HG02870 (cell line): Measurements from ENCODE around the gene ATP5F1D.

ENCODE experiments used
- ATAC-seq: cut with Tn5 transposase; IDR thresholded peaks from one replicate; pipeline ENCODE4 v1.9.1; 2021; ENCODE audit warnings: mild to moderate bottlenecking, moderate library complexity; ENCODE audit not compliant: unreplicated experiment

The ATP5F1D gene

DNA sequence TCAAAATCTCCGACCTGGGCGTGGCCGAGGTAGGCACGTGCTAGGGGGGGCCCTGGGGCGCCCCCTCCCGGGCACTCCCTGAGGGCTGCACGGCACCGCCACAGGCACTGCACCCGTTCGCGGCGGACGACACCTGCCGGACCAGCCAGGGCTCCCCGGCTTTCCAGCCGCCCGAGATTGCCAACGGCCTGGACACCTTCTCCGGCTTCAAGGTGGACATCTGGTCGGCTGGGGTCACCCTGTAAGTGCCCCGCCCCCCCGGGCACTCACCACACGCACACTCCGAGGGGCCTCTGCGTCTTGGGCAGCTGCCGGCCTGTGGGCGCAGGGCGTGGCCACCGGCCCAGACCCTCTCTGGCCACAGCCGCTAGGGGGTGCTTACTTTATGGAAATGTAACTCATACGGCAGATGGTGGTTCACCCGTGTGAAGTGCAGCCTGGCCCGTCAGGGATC is 21.0 kb upstream of the ATP5F1D start:
- ATAC-seq: no peak

DNA sequence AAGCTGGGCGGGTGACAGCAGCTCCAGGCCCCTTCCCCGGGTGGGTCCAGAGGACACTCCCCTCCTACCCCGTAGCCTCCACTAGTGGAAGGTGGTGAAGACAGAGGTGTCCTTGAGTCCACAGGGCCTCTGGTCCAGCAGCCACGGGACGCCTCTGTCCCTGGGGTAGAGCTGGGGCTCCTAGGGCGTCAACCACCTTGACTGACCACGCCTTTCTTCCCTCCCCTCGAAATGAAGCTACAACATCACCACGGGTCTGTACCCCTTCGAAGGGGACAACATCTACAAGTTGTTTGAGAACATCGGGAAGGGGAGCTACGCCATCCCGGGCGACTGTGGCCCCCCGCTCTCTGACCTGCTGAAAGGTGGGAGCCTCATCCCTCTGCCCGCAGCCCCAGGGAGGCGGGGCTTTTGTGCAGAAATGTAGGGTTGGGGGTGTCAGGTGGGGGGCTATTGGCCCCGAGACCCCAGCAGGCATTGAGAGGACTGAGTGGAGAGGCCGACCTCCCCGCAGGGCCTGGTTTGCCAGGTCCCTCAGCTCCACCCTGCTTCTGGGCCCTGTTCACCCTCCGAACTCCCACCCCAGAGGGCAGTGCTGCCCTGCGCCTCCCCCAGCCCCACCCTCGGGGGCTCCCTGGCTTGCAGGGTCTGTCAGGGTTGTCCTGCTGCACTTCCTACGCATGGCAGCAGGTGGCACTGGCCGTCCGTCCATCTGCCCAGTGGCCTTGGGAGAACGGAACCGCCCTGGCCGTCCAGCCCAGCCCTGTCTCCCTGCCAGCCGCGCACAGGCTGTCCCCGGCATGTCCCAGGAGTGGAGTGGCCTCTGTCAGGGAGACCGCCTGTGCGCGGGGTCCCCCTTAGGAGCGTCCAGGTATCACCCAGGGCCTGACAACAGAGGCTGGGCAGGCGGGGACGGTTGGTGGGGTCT is 20.3 kb upstream of the ATP5F1D start:
- no peak for ATAC-seq

DNA sequence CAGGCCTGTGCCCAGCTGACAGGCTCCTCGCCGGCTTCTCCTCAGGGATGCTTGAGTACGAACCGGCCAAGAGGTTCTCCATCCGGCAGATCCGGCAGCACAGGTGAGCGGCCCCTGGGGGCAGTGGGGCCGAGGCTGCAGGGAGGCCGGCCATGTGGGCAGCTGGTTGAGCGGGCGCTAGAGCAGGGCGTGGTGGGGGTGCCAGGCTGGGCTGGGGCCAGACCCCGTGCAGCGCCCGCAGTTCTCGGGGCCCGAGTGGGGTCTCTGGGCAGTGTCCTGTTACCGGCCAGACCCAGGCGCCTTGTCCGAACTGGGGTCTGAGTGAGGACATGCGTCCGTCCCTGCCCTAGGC is 19.7 kb upstream of the ATP5F1D start:
- no peak for ATAC-seq

DNA sequence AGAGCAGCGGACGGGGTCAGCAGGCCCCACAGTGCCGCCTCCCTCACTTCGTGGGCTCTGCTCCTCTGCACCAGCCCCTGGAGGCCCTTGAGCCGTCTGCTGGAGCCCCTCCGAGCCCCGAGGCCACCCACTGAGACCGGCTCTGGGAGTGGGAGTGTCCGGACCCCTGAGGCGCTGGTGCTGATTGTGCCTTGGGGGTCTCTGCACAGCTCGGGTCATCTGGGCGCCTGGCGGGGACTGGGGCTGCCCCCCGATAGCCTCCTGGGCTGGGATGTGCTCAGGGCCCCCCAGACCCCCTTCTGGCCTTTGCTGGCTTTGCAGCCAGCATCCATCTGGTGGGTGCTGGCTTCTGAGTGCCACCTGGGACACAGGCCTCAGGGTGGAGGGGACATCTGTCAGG is 19.2 kb upstream of the ATP5F1D start:
- ATAC-seq: no peak

DNA sequence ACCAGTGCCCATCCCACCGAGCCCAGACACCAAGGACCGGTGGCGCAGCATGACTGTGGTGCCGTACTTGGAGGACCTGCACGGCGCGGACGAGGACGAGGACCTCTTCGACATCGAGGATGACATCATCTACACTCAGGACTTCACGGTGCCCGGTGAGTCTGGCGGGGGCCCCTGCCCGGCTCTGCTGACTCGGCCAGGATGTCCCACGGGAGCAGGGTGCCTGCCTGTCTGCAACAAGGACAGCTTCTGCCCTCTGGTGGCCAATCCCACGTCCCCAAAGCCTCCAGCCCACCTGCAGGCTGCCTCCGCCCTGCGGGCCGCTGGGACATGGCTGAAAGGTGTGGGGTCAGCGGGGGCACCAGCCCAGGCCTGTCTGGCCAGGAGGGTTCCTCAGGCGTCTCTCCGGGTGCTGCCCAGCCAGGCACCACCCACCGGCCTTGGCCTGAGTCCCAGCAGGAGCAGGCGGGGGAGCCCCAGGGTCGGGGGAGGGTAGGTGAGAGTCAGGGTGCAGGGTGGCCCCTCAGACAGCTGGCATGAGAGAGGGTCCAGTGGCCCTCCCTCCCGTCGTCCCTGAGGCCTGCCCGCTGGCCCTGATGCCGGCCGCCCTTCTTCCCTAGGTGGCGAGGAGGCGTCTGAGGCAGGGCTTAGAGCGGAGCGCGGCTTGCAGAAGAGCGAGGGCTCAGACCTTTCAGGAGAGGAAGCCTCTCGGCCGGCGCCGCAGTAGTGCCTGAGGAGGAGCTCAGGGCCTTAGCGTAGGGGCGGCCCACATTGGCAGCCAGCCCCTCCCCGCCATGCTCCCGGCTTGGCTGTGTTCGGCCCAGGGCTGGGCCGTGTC is 18.3 kb upstream of the ATP5F1D start:
- ATAC-seq: no peak

DNA sequence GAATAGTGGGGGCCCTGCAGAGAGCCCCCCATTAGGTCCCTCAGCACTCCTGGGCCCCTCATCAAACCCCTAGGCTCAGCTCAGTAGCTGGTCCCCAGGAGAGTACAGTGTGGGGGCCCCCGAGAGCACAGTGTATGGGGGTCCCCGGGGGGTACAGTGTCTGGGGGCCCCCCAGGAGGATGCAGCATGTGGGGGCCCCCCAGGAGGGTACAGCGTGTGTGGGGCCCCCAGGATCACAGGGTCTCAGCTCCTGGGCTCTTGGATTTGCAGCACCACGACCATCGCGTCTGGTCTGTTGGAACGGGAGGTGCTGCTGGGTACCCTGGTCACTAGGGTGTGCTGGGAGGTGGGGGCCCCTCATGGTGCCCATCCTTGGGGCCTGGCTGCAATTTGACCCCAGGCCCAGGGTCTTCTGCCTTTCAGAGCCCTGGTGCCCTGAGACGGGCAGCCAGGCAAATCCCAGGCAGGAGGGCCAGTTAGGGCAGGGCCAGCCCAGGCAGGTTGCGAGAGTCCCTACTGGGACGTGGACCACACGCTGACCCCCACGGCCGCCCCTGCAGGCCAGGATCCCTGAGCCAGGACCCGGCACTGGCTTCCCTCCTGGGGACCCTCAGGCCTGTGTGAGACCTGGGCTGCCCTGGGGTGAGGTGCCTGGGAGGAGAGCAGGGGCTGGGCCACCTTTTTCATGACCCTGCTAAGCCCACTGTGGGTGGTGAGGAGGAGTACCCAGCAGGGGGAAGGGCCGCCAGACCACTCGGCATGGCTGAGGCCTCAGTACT is 17.3 kb upstream of the ATP5F1D start:
- no peak for ATAC-seq

DNA sequence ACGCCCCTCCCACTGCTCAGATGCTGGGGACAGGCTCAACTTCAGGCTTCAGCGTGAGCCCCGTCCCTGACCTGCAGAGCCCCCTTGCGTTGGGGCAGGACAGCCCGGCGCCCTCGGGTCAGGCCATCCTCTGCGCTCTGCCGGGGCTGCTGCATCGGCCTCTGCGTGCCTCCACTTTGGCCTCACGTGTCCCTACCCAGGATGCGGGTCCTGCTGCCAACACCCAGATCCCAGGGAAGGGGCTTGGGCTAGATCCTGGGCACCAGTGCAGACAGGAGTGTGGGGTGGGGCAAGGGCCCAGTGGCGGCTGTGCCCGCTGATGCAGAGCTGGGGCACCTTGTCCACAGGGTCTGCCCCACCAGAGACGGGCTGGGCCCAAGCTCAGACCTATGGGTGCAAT is 16.7 kb upstream of the ATP5F1D start:
- no peak for ATAC-seq

DNA sequence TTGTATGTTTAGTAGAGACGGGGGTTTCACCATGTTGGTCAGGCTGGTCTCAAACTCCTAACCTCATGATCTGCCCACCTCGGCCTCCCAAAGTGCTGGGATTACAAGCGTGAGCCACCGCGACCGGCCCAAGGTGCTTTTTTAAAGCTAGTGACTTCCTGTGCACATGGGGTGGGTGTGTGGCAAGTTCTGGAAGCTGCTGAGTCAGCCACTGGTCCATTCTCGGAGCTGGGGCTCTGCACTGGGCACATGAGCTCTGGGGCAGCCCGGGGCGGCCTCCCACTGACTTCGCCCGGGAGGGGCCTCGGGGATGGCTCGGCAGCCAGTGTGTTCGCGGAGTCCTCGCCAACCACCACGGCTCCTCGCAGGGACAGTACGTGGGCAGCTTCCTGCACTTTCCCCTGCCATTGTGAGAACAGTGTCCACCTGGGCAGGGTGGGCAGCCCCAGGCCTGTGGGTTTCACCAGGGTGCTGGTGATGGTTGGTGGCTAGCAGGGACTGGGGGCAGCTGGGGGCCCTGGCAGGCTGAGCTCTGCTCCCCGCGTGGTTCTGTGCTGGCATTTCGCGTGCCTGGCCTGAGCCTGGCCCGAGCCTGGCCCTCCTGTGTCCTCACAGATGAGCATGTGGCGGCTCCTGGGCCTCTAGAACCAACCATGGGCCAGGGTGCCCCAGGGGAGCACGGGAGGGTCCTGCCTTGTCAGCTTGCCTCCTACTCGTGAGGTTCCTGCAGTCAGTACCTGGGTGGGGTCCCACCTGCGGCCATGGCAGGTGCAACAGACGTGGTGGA is 15.9 kb upstream of the ATP5F1D start:
- ATAC-seq: no peak

DNA sequence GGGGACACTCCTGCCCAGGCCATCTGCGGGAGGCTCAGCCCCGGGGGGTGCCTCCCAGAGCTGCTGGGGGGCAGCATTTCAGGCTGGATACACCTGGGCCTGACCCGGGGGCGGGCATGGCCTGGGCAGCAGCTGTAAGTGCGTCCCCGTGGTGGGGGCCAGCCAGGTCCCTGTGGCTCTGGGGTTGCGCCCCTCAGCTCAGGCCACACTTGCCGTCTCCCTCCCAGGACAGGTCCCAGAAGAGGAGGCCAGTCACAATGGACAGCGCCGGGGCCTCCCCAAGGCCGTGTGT is 15.4 kb upstream of the ATP5F1D start:
- no peak for ATAC-seq

DNA sequence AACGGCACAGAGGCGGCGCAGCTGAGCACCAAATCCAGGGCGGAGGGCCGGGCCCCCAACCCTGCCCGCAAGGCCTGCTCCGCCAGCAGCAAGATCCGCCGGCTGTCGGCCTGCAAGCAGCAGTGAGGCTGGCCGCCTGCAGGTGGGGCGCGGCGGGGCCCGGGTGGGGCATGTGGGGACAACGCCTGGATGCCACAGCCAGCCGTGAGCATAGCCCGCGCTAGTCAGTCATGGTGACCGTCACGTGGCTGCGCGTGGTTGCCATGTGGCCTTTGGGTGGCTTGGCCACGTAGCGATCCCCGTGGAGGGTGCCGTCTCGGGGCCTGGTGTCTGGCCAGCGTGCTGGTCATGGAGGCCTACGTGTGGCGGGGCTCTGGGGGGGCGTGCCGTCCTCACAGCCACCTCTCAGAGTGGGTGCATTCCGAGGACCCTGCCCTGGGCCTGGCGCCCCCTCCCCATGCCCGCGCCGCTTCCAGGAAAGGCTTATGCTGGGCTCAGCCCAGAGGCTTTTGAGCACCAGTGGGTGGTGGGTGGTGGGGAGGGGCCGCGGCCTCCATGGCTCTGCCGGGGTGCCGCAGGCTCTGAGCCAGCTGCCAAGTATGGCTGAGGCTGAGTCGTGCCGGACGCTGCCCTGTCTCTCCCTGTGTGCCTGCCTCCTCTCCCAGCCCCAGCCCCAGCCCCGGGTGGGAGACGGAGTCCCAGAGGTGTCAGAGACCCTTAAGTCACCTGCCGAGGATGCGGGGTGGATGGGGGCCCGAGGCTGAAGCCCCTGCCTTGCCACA is 14.8 kb upstream of the ATP5F1D start:
- ATAC-seq: no peak

DNA sequence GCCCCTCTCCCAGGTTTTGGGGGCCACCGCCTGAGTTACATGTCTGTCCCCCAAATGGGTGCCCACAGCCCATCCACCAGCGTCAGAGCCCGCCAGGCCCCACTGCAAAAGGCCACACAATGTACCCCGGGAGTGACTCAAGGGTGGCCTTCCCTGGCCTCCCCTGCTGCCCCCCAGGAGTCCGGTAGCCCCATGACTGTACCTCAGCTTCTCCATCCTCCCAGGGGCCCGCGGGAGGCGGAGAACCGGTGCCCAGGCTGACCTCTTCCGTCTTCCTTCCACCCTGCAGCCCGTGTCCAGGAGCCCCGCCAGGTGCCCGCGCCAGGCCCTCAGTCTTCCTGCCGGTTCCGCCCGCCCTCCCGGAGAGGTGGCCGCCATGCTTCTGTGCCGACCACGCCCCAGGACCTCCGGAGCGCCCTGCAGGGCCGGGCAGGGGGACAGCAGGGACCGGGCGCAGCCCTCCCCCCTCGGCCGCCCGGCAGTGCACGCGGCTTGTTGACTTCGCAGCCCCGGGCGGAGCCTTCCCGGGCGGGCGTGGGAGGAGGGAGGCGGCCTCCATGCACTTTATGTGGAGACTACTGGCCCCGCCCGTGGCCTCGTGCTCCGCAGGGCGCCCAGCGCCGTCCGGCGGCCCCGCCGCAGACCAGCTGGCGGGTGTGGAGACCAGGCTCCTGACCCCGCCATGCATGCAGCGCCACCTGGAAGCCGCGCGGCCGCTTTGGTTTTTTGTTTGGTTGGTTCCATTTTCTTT is 14.1 kb upstream of the ATP5F1D start:
- no peak for ATAC-seq

DNA sequence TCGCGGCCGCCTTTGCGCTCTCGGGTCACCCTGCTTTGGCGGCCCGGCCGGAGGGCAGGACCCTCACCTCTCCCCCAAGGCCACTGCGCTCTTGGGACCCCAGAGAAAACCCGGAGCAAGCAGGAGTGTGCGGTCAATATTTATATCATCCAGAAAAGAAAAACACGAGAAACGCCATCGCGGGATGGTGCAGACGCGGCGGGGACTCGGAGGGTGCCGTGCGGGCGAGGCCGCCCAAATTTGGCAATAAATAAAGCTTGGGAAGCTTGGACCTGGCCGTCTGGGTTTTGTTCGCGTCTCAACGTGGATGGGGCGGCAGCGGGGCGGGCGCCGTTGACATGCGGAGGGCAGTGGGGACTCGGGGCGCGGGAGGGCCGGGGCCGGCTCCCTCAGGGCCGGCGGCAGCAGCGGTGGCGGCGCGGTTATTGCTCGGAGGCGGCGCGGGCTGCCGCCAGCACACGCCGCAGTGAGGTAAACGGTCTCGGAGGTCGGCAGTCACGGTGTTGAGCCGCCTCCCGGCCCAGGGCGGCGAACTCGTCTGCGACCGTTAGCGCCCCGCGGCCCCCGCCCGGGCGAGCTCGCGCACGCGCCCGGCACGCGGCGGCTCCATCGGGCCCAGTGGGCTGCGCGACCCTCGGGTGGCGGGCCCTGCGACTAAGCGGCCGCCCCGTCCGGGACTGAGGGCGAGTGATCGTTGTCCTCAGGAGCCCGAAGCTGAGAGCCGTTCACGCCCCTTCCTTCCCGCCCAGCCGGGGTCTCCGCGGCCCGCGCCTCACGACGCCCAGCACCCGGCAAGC is 13.2 kb upstream of the ATP5F1D start:
- no peak for ATAC-seq

DNA sequence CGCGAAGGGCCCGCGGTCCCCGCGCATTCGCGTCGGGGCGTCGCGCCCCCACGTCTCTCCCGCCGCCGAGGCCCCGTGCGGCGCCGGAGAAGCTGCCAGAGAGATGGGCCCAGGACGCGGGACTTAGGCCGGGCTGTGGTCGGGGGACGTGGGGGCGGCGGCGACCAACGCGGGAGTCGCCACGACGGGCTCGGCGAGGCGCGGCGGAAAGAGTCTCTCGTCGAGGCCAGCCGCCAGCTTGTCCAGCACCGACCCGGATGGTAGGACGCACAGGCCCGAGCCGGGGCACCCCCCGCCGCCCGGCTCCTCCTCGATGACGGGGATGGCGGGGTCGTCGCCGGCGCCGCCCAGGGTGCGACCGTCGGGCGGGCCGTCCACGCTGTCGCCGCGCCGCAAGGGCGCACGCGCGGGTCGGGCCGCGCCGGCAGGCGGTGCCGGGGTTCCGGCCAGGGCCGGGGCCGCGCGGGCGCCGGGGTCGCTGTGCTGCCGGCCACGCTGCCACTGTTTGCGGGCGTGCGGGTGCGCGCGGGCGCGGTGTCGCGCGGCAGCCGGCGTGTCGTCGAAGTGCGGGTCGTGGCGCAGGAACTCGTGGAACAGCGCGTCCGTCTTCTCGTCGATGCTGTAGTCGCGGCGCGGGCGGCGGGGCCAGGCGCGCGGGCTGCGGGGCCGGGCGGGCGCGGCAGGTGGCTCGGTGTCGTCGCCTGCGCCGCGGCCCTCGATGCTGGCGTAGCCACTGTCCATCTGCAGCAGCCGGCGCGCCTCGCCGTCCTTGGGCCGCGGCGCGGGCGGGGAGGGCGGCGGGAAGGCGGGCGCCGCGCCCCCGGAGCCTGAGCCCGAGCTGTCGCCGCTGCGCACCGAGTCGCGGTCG is 12.3 kb upstream of the ATP5F1D start:
- ATAC-seq: no peak

DNA sequence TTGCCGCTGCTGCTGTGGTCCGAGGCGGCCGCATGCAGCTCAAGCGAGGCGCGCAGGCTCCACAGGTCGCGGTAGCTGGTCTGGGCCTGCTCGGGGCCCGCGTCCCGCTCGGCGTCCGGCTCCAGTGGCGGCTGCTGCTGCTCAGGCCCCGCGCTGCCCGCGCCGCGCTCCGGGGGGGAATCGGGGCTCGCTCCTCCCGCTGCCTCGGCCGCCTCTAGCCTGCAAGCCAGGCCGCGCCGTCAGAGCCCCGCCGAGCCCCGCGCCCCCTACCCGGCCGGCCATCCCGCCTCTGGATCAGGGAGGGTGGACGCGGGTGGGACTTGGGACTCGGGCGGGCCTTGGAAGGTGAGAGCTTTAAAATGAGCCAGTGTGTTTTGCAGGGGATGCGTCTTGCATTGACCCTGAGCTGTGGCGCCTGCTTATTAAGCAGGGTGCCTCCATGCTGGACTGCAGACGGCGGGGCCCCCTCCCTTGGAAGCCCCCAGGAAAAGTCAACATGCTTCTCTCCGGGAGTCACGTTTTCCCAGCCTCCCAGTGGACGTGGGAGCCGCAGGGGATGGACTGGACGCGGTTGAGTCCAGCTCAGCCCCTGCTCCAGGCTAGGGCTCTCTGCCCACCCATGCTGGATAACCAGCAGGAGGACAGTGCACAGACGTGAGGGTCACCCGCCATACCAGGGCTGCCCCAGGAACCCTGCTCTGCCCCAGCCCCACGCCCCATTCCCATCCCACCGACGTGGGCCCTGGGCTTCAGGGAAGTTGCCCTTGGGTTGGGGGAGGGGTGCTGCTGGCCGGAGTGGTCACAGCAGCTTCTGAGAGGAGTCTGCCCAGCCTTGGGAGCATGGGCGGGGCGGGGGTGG is 11.4 kb upstream of the ATP5F1D start:
- no peak for ATAC-seq

DNA sequence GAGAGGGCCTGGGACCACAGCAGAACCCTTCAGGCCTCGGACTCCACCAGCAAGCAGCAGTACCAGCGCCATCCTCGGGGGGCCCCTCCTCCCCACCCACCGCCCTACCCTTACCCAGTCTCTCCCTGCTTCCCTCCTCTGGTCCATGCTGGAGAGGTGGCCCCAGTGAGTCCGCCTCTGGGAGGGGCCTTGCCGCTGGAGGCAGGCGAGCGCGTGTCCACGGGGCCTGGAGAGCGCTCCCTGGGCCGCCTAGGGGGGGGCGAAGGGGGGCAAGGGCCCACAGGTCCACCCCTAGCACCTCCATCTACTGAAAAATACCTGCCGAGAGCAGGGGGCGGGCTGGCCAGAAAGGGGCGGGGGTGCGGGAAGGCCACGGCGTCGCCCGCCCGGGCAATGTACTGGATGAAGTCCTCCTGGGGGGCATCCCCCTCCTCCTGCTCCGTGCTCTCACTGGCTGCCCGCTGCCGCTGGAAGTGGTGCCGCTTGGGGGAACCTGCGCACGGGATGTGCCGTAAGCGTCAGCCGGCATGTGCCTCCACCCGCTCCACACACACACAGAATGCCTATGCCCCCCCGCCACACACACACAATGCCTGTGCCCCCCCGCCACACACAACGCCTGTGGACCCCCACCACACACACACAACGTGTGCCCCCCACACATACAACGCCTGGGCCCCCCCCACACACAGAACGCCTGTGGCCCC is 10.6 kb upstream of the ATP5F1D start:
- no peak for ATAC-seq
